GM19468 (cell line): ENCODE data around the gene RAI14.
"Not testable (repeated sequence)": the region's sequence is repeated elsewhere in the genome, so short reads cannot be mapped to it uniquely, and the experiment has no call there.

Experiments
- ATAC-seq: cut with Tn5 transposase; IDR thresholded peaks from one replicate; pipeline ENCODE4 v1.9.1; 2021; ENCODE audit warnings: mild to moderate bottlenecking, moderate library complexity, moderate number of reproducible peaks; ENCODE audit not compliant: unreplicated experiment; ENCODE audit errors: extremely low read depth

RAI14 gene

DNA sequence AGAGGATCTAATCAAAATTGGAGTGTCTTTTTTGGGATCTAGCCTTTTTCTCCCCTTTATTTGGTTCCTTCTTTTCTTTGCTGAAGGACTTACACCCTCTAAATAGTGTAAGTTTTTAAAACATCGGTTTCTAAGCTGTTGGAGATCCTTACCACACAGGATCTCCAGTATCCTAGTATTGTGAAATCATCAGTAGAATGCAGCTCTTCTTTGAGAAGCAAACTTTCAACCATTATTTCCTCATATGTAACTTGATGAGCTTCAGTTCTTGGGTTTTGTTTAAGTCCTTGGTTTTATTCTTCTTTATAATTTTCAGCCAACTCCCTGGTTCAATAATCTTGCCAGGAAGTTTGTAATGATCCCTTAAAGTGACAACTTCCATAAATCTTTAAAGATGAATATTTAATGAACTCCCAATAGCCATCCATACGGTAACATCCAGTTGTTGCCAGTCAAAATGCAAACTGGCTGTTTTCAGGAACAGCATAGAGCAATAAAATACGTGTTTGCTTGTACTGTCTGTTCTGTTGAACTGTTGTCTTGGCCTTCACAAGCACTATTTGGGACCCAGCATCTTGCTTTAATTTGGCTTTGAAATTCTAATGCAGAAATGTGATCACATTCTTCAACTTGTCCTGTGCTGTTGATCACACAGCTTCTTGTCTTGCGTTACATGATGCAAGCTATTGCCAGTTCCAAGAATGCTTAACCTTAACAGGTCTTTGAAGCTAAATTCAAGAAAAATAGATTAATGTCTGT is 148.0 kb downstream of the RAI14 start:
- no peak for ATAC-seq

DNA sequence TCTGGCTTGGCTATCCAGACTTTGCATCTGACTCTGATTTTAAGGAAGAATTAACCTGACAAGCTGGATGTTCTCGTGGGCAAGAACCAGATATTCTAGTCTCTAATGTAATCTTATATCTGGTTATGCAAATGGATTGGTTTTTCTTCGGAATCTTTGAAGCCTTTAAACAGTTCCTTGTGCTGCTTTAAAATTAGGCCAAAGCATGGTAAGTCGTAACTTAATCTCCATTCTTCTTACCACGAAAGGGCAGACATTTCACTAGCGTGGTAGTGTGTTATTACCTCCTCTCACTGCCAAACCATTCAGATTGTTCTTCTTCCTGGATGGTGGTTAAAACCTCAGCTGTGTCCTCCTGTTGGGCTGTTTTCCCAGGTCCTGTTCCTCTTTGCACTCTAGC is 148.8 kb downstream of the RAI14 start:
- no peak for ATAC-seq

DNA sequence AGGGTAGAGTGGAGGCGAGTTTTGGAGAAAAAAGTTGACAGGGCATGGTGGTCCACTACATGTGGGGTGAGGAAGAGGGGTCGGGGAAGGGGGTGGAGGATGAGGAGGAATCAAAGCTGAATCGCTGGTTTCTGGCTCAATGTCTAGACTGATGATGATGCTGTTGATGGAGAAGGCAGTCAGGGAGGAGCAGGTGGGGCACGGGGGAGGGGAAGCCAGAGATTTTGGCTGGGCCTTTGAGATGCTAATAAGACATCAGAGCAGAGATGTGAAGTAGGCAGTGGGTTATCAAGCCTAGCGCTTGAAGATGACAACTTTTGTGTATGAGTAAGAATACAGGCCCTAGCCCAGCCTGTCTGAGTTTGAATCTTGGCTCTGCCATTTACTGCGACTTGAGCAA is 150.4 kb downstream of the RAI14 start:
- no peak for ATAC-seq

DNA sequence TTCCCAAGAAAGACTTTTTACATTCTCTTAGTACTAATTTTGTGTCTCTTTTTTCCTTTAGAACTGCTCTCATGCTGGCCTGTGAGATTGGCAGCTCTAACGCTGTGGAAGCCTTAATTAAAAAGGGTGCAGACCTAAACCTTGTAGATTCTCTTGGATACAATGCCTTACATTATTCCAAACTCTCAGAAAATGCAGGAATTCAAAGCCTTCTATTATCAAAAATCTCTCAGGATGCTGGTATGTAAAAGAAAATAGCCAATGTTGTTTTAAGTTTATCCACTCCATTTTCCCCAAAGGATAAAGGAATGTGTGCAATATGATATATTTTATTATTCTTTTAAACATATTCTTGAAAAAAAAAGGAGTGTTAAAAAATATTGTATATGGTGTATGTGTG is 155.6 kb downstream of the RAI14 start:
- ATAC-seq, result no peak

DNA sequence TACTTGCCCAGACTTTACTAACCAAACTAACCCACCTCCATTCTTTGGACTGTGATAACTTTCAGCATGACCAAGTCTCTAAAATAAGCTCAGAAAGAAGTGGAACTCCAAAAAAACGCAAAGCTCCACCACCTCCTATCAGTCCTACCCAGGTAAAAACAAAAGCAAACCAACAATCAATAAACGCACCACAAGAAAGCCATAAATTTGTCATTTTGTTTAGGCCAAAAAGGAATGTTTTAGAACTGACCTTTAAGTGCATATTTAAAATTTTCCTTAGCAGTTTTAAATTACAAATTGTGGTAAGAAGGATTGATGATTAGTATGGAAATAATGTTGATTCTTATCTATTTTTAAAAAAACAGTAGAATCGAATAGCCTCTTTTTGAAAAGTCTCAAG is 157.4 kb downstream of the RAI14 start:
- no peak for ATAC-seq

DNA sequence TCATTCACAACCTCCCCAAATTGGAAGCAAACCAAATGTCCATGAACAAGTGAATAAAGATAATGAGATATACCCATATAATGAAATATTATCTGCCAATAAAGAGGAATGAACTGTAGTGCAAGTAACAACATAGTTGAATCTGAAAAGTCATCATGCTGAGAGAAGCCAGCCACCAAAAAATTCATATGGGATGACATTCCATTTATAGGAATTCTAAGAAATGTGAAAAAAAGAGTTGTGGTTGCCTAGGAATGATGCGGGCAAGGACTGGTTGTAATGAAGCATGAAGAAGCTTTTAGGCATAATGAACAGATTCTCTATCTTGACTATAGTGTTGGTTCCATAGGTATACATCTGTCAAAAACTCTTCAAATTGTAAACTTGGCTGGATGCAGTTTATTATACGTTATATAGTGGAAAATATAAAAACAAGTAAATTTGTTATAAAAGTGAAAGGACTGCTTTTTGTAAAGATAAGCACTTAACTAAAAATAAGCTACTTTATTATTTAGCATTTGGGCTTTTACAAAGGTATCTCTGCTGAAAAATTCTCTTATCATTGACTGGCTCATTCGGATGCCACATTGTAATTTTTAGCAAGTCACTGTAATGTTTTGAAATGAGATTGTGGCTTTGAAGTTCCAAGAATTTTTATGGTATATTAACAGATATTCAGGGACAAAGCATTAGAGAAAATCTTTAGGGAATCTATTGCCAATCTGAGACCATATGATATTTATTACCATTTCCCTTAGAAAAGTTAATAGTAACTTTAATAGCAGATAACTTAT is 161.6 kb downstream of the RAI14 start:
- no peak for ATAC-seq

DNA sequence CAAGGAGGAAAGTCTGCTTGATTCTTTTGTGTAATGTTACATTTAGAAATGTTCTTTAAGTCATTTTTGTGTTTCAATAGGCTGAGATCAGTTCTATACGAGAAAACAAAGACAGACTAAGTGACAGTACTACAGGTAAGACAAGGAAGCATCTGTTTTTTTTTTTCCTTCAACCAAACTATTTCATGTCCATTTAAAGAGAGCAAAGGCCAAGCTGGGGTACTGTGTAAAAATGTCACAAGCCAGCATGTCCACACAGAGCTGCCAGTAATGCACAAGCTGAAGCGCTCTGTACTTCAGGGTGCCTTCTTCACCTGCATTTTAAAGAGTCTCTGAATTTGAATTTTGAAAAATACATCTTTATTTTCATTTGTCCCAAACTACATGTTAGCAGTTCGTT is 162.6 kb downstream of the RAI14 start:
- no peak for ATAC-seq

DNA sequence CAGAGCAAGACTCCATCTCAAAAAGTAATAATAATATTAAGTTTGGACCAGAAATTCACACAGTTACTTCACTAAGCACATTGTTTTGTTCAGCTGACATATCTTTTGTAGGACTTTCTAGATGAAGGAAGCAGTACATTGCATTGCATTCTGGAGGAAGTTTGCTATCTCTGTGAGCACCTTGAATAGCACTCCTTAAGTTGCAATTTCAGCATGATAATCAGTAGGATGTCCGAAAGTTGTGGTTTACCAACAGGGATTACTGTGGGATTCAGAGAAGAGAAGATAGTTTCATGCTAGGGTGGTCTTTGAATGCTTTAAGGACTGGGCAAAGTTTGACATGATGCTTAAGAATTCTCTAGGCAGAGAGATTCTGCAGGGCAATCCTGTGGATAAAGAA is 164.5 kb downstream of the RAI14 start:
- no peak for ATAC-seq

DNA sequence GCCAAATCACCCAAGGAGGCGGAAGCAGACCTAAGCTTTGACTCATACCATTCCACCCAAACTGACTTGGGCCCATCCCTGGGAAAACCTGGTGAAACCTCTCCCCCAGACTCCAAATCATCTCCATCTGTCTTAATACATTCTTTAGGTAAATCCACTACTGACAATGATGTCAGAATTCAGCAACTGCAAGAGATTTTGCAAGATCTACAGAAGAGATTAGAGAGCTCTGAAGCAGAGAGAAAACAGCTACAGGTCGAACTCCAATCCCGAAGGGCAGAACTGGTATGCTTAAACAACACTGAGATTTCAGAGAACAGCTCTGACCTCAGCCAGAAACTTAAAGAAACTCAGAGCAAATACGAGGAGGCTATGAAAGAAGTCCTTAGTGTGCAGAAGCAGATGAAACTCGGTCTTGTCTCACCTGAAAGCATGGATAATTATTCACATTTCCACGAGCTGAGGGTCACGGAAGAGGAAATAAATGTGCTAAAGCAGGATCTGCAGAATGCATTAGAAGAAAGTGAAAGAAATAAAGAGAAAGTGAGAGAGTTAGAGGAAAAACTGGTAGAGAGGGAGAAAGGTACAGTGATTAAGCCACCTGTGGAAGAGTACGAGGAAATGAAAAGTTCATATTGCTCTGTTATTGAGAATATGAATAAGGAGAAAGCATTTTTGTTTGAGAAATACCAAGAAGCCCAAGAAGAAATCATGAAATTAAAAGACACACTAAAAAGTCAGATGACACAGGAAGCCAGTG is 167.0 kb downstream of the RAI14 start:
- ATAC-seq, result no peak

DNA sequence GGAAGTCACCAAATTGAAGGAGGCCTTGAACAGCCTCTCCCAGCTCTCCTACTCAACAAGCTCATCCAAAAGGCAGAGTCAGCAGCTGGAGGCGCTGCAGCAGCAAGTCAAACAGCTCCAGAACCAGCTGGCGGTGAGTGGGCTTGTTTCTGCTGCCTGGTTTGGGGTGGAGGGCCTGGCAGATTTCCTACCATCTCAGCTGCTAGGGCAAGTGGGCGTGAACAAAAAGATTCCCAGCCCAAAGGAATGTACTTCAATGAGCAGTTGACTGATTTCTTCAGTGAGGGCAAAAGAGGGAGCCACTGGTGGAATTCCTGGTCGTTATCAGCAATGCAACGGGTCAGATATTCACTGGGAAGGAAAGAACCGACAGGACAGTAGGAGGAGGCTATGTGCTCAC is 170.2 kb downstream of the RAI14 start:
- ATAC-seq, result no peak

DNA sequence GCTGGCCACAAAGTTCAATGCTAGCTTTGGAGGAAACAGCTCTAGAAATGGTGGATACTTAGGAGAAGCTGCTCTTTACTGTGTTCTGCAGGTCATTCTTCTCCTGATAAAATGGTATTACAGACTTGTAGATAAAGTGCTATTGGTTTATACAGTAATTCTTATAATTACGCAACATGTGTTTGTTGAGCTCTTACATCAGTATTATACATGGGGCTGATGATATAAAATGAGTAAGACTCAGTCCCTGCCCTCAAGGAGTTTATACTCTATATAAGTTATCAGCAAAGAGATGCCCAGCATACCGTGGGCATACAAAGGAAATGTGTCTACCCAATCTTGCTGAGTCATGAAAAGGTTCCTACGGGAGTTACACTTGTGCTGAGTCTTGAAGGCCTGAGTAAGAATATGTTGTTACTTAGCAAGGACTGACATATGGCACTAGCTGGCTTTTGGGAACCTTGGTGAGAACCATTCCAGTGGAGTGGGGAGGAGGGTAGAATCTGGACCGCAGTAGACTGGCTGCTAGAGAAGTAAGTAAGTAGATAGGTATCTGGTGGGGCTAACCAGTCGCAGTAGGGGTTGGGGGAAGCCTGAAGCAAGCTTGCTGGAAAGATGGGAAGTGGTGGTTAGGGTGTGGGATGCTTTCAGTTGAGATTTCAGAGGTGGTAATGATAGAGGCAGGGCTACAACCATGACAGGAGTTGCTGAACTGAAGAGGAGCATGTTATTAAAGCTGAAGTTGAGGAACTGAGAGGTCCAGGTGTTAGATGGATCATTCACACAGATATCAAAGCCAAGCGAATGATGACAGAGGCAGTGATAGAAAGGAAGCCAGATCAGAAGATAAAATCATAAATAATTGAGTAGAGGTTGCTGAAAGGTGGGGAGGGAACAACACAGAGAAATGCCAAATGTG is 171.7 kb downstream of the RAI14 start:
- ATAC-seq, result no peak

DNA sequence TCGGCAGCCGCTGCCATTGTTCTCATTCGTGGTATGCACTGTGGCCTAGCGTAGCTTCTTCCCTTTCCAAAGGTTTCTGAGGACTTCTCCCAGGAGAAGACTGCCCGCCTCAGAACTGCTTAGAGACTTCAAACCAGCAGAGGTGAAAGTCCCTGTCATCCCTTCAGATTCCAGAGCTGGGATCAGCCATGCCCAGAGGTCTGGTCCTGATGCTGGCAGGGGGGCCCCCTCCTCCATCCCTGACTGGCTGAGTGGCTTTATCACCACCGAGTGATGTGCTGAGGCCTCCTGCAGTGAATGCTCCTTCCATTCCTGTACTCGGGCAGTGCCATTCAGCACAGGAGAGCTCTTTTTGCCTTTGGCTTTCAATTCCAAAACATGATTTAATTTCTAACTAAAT is 174.7 kb downstream of the RAI14 start:
- not testable (repeated sequence) for ATAC-seq

DNA sequence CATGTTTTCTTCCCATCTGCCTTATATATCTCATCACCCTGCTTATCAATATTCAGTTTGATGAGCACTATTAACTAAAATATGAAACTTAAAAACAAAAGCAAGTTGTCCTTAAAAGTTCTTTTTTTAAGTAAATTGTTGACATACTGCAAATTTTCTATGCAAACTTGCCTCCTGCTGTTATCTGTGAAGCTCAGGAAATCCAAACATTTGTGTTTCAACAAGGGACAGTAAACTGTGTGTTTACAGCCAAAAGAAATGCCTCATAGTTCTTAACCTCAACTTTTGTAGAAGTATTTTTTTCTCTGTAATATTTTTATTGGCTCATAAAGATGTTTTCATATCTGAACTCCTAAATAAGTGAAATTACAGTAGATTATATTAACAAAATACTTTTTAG is 175.2 kb downstream of the RAI14 start:
- no peak for ATAC-seq

DNA sequence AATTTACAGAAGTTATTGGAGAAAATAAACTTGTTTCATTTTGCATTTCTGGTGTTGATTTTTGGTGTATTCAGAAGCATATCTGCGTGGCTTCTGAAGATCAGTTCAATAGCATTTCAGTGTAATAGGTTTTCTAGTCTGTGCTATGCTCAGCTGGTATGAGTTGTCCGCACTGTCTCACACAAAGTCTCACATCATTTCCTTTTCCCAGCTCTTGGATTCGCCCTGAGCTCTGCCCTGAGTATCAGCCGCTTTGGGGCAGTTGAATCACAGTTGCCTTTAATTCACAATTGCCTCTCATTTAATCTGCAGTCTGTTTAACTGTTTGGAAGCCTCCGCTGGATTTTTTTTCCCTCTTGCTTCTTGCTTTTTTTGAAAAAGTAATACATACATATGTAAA is 176.4 kb downstream of the RAI14 start:
- no peak for ATAC-seq

DNA sequence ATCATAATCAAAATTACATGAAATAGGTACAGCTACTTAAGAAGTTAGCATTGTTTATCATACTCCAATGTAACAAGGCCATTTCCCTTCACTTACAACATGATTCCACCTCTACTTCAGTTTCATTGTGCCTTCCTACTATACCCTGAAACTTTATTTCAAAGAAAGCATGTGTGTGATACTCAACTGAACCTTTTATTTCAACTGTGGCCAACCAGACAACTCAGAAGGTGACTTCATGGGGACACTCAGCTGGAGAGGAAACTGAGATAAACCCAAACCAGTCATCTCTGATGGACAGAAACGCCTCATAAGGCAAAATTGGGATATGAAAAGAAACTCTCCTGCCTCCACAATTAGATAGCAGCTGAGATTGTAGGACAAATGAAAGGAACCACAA is 177.0 kb downstream of the RAI14 start:
- no peak for ATAC-seq

DNA sequence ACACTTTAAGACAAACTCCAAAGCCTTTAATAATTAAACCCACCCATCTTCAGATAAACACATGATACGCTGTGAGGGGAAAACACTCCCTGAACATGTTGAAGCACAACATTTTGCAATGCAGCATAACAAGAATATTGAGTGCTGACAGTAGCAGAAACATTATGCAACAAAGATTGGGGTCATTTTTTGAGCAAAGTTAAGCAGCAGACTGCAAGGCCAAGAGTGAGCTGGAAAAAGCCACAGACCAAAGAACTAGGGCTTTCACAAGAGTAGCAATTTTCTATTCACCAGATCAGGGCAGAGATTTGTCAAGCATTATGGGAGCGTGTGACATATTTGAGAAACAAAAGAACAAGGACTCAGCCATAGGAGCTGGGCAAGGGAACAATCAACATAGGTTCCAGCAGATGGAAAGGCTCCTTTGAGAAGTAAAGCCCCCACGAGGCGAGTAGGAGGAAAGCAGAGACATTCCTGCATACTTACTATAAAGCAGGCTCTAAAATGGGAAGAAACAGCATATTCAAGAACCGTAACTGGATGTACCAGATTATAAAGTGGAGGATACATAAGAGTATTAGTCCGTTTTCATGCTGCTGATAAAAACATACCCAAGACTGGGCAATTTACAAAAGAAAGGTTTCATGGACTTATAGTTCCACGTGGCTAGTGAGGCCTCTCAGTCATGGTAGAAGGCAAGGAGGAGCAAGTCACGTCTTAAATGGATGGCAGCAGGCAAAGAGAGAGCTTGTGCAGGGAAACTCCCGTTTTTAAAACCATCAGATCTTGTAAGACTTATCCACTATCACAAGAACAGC is 178.1 kb downstream of the RAI14 start:
- no peak for ATAC-seq

DNA sequence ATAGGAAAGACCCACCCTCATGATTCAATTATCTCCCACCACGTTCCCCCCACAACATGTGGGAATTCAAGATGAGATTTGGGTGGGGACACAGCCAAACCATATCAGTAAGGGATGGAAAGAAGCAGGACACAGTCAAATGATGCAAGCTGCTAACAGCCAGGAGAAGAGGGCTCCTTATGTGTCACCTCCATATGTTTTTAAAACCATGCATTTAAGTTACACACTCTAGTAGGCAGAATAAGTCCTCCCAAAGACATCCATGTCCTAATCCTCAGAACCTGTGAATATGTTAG is 178.6 kb downstream of the RAI14 start:
- no peak for ATAC-seq

DNA sequence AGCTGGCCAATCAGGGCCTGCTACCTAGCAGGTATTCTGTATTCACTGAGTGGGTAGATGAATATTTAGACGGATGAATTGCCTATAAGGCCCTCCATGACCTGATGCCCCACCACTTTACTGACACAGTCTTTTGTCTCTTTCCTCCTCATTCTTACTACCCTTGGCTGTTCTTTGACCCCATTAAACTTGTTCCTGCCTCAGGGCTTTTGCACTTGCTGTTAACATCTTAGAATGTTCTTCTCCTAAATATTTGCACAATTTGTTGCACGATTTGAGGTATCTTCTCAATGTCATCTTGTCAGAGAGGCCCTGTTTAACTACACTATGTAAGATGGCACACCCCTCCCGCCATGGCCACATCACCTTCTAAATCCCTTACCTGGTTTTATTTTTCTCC is 179.5 kb downstream of the RAI14 start:
- ATAC-seq, result no peak
